NCI-H774 (cell line): ENCODE results near the gene GIPC3.
A peak's percentile ranks its signal among the peaks of the same experiment; 100 is the strongest.

ENCODE experiments used
- DNase-seq: peaks from one replicate; lab custom pipeline; 2025; lab: John Stamatoyannopoulos, UW

GIPC3 gene

GRCh38 chr19:3585301-3586126 lies at the start of gene GIPC3:
Gene GIPC3 (plus strand): TSS chr19:3585478. CDS start chr19:3585598, 120 bp downstream.
- DNase-seq, result no peak

- DNase-seq, result no peak
Observed at GRCh38 chr19:3535563-3535965, 49.7 kb upstream of the GIPC3 start.

GRCh38 chr19:3535981-3536380 lies 49.3 kb upstream of the GIPC3 start:
- DNase-seq, result no peak

GRCh38 chr19:3536429-3537100 lies 48.7 kb upstream of the GIPC3 start:
- no peak for DNase-seq

- no peak for DNase-seq
Observed at GRCh38 chr19:3537101-3537437, 48.2 kb upstream of the GIPC3 start.

GRCh38 chr19:3537438-3538240 lies 47.6 kb upstream of the GIPC3 start:
- DNase-seq, result no peak

GRCh38 chr19:3538258-3538929 lies 46.9 kb upstream of the GIPC3 start:
- DNase-seq, result no peak

- no peak for DNase-seq
Observed at GRCh38 chr19:3538965-3539755, 46.1 kb upstream of the GIPC3 start, which contains the start of gene TEKTIP1. Gene TEKTIP1 (plus strand): TSS chr19:3539174. CDS start chr19:3539178, 4 bp downstream.

- DNase-seq, result no peak
Observed at GRCh38 chr19:3539756-3540118, 45.5 kb upstream of the GIPC3 start.

- no peak for DNase-seq
Observed at GRCh38 chr19:3543150-3544057, 41.9 kb upstream of the GIPC3 start.

GRCh38 chr19:3544058-3544376 lies 41.3 kb upstream of the GIPC3 start:
- DNase-seq, result no peak

GRCh38 chr19:3544742-3545668 lies 40.3 kb upstream of the GIPC3 start:
- DNase-seq, result peak; percentile 17

GRCh38 chr19:3545669-3546034 lies 39.6 kb upstream of the GIPC3 start:
- DNase-seq, result no peak

GRCh38 chr19:3546119-3546518 lies 39.2 kb upstream of the GIPC3 start:
- no peak for DNase-seq

GRCh38 chr19:3547301-3547731 lies 38.0 kb upstream of the GIPC3 start:
- DNase-seq, result no peak

GRCh38 chr19:3547767-3548282 lies 37.5 kb upstream of the GIPC3 start:
- DNase-seq, result no peak

- no peak for DNase-seq
Observed at GRCh38 chr19:3548606-3549005, 36.7 kb upstream of the GIPC3 start.

- no peak for DNase-seq
Observed at GRCh38 chr19:3549816-3550215, 35.5 kb upstream of the GIPC3 start.
